ENCODE data around the gene MAD2L2.

Gene MAD2L2

GRCh38 chr1:11704691-11705475, 23.9 kb upstream of the MAD2L2 start:
- DNase-seq: no peak

- no peak for DNase-seq
Observed at GRCh38 chr1:11704194-11704529, 23.2 kb upstream of the MAD2L2 start.

GRCh38 chr1:11703357-11704193, 22.6 kb upstream of the MAD2L2 start:
- no peak for DNase-seq

- DNase-seq: no peak
Observed at GRCh38 chr1:11701981-11702803, 21.2 kb upstream of the MAD2L2 start.

- DNase-seq: no peak
Observed at GRCh38 chr1:11701551-11701961, 20.6 kb upstream of the MAD2L2 start.

GRCh38 chr1:11700601-11701467, 19.9 kb upstream of the MAD2L2 start:
- DNase-seq: no peak

- DNase-seq: no peak
Observed at GRCh38 chr1:11697893-11698210, 16.9 kb upstream of the MAD2L2 start.

- DNase-seq: no peak
Observed at GRCh38 chr1:11697188-11697892, 16.4 kb upstream of the MAD2L2 start.

- no peak for DNase-seq
Observed at GRCh38 chr1:11695861-11696260, 14.9 kb upstream of the MAD2L2 start.

GRCh38 chr1:11693917-11694316, 13.0 kb upstream of the MAD2L2 start:
- no peak for DNase-seq

- DNase-seq: peak; percentile 91
Observed at GRCh38 chr1:11693024-11693590, 12.2 kb upstream of the MAD2L2 start.

- DNase-seq: peak; percentile 36
Observed at GRCh38 chr1:11691928-11692711, 11.2 kb upstream of the MAD2L2 start.

GRCh38 chr1:11691302-11691914, 10.5 kb upstream of the MAD2L2 start, which contains the start of gene DRAXIN:
Gene DRAXIN (plus strand): TSS chr1:11691710. CDS start chr1:11706259, 14,549 bp downstream.
- no peak for DNase-seq

GRCh38 chr1:11690397-11691301, 9.7 kb upstream of the MAD2L2 start:
- no peak for DNase-seq

- DNase-seq: no peak
Observed at GRCh38 chr1:11688506-11688905, 7.6 kb upstream of the MAD2L2 start.

- no peak for DNase-seq
Observed at GRCh38 chr1:11685210-11685752, 4.3 kb upstream of the MAD2L2 start.

- no peak for DNase-seq
Observed at GRCh38 chr1:11684070-11684469, 3.1 kb upstream of the MAD2L2 start.

- DNase-seq: no peak
Observed at GRCh38 chr1:11682799-11683198, 1.9 kb upstream of the MAD2L2 start.

All from NK-92 treated with Interleukin-12 subunit alpha and Interleukin-12 subunit beta, amount 100 ng/mL, for 24 hours (cell line).